Measurements from ENCODE around the gene GPC6.

GRCh38 chr13:94212196-94212595, 985.6 kb downstream of the GPC6 start:
- TF ChIP-seq ZNF76 (CRISPR knock-in tag; IDR thresholded peaks at IDR 0.05; ENCODE audit: borderline replicate concordance) (no peak), ZNF785 (CRISPR knock-in tag; IDR thresholded peaks at IDR 0.05) (no peak), ZBTB1 (CRISPR knock-in tag; IDR thresholded peaks at IDR 0.05; ENCODE audit: borderline replicate concordance, low read depth) (no peak), NCOA2 (IDR thresholded peaks at IDR 0.05; ENCODE audit: partially characterized antibody in 2 of 2) (no peak), BHLHE40 (IDR thresholded peaks at IDR 0.05; ENCODE audit: low read length) (no peak), DNMT1 (IDR thresholded peaks at IDR 0.05) (no peak), EZH2 (IDR thresholded peaks at IDR 0.05; ENCODE audit: borderline replicate concordance, low read depth, low read length) (no peak), RAD21 (CRISPR knock-in tag; conservative IDR thresholded peaks at IDR 0.05 in 1 of 2, IDR thresholded peaks at IDR 0.05 in 1 of 2) (no peak), CTCF (IDR thresholded peaks at IDR 0.05 in 2 of 3, conservative IDR thresholded peaks at IDR 0.05 in 1 of 3; ENCODE audit: insufficient read depth in 2 of 3, low read depth in 1 of 3, low read length in 3 of 3) (no peak), SPI1 (IDR thresholded peaks at IDR 0.05; ENCODE audit: borderline replicate concordance, low read depth, low read length) (no peak), POLR2A (conservative IDR thresholded peaks at IDR 0.05) (no peak)
